Activated CD8-positive, alpha-beta memory T cell treated with anti-CD3 and anti-CD28 coated beads, Interleukin-2, amount 50 U/mL, for 1 hour (primary cell): Measurements from ENCODE around the gene ZSCAN5C.
"Not testable (repeated sequence)": the region's sequence is repeated elsewhere in the genome, so short reads cannot be mapped to it uniquely, and the experiment has no call there.

Experiments
- DNase-seq: peaks from one replicate; pipeline ENCODE4 v3.0.0-alpha.2; 2020; ENCODE audit errors: extremely low read depth

The ZSCAN5C gene, protein sequence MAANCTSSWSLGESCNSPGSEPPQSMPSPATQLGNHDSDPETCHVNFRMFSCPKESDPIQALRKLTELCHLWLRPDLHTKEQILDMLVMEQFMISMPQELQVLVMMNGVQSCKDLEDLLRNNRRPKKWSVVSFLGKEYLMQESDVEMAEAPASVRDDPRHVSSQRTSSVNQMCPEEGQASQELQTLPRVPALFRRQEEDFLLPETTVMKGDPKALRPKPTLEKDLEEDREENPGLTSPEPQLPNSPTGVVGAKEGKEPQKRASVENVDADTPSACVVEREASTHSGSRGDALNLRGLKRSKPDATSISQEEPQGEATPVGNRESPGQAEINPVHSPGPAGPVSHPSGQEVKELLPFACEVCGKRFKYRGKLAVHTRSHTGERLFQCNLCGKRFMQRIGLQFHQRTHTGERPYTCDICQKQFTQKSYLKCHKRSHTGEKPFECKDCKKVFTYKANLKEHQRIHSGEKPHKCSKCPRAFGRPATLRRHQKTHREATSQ

DNA sequence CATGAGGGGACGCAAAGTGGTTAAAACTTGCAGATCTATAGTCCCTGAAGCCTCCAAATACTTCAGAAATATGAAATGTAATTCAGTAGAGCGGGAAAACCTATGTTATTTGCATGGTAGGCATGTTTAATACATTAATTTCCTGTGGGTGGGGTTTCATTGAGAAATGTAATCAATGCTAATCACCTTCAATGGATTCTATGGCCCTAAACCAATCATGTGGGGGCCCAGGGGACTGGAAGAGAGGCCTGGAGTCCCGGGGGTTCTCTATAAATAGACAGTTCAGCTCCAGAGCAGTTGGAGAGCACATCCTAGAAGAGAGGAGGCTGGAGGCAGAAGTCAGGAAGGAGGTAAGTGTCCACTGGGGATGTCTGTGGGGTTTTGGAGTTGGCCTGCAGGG, at the start of gene ZSCAN5C:
TSS of gene ZSCAN5C (plus strand) at position 301 of the 400 bp plus-strand sequence. CDS start 3,641 bp downstream, outside the sequence.
- no peak for DNase-seq

DNA sequence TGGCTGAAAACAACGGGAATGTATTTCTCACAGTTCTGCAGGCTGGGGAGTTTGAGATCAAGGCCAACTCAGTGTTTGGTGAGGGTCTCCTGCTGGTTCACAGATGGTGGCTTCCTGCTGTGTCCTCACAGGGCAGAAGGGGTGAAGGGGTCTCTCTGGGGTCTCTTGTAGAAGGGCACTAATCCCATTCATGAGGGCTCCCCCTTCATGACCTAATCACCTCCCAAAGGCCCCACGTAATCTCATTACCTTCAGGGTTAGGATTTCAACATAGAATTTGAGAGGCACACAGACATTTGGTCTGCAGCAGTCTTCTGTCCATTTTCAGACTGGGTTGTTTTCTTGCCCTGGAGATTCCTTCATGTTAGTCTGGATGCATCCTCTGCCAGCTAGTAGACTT, 49.4 kb upstream of the ZSCAN5C start:
- no peak for DNase-seq

DNA sequence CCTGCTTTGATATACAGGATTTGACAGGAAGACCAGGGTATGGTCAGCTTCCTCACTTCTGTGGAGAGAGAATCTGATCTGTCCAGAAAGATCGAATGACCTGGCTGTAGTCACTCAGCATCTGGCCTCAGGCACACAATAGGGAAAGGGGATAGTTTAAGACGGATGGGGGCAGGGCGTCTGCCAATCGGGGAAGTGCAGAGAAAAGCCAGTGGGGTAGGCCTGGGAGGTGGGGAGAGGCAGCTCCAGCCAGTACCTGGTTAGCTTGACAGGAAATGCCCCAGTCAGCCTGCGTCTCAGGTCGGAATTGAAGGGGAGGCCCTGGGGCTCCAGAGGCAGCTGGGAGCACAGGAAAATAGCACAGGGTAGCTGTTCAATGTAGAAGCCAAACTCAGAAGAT, 48.6 kb upstream of the ZSCAN5C start:
- no peak for DNase-seq

DNA sequence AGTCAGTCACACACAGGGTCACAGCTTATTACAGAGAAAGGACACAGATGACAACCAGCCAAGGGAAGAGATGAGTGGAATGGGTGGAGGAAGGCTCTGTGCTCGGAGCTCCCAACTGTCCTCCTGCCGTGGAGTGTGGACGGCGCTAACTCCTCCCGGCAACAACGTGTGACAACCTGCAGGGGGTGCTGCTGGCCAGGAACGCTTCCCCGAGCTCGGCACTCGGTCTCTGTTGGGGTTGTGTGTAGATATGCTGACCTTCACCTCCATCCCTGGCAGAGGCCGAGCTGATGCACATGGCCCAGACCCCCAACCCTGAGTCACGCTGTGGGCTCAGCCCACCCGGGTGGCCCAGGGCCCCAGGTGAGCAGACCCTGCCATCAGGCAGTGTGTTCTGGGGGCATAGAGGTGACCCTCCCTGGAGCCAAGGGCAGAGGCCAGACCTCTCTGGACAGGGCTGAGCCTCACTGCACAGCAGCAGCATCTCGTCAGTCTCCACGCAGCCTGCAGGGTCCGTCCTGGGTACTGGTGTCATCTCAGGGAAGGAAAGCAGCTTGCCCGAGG, 46.9 kb upstream of the ZSCAN5C start:
- DNase-seq: no peak

DNA sequence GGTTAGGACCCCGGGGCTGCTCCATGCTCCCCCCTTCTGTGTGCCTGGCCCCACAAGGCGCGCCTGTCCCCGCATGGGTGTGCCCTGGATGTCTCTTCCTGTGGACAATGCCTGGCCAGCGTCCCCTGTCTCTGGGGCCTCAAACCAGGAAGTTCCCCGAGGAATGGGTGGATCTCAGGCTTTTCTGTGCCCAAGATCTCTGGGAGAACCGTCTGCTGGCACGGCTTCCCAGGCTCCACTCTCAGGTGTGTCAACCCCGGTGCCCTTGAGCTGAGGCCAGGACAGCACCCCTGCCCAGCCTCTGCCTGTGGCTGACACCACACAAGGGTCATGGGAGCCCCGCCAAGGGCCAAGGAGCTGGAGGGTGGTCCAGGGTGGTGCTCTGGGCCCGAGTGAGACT, 45.3 kb upstream of the ZSCAN5C start:
- DNase-seq: no peak

DNA sequence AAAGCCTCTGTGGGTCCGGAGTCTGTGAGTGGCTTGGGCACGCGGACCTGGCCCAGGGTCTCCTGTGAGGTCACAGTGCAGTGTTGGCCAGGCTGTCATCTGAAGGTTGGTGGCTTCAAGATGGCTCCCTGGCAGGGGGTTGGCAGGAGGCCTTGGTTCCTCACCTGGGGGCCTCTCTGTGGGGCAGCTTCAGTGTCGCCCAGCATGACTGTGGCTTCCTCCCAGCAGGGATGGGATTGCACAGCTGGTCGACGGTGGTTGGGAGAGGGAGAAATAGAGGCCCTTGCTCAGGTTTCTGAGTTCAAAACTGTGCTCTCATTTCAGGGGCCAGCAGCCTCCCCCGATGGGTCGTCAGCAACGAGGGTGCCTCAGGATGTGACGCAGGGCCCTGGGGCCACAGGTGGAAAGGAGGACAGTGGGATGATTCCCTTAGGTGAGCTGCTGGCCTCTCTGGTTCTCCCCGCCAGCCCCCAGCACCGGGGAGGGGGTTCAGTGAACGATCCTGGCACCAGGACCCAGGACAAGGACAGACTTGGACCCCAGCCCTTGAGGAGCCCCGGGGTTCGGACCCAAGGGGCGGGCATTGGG, 43.8 kb upstream of the ZSCAN5C start:
- no peak for DNase-seq

DNA sequence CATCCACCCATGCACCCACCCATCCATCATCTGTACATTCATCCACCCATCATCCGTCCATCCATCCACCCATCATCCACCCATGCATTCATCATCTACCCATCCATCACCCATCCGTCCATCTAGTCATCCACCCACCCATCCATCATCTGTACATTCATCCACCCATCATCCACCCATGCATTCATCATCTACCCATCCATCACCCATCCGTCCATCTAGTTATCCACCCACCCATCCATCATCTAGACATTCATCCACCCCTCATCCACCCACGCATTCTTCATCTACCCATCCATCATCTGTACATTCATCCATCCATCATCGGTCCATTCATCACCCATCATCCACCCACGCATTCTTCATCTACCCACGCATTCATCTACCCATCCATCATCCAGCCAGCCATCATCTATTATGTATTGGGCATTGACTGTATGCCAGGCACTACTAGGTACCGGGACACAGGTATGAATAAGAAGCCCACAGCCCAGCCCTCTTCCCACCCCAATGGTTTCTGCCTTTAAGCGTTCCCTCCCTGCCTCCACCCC, 43.0 kb upstream of the ZSCAN5C start:
- no peak for DNase-seq

DNA sequence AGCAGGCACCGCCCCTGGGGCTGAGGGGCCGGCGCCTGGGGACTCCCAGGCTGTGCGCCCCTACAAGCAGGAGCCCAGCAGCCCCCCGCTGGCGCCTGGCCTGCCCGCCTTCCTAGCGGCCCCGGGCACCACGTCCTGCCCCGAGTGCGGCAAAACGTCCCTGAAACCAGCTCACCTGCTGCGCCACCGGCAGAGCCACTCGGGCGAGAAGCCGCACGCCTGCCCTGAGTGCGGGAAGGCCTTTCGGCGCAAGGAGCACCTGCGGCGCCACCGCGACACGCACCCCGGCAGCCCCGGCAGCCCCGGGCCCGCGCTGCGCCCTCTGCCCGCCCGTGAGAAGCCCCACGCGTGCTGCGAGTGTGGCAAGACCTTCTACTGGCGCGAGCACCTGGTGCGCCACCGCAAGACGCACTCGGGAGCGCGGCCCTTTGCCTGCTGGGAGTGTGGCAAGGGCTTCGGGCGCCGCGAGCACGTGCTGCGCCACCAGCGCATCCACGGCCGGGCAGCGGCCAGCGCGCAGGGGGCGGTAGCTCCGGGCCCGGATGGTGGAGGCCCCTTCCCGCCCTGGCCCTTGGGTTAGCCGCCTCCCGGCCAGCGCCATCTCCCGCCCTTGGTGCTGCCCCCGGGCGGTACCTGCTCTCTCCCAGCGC, 42.3 kb upstream of the ZSCAN5C start:
- no peak for DNase-seq

DNA sequence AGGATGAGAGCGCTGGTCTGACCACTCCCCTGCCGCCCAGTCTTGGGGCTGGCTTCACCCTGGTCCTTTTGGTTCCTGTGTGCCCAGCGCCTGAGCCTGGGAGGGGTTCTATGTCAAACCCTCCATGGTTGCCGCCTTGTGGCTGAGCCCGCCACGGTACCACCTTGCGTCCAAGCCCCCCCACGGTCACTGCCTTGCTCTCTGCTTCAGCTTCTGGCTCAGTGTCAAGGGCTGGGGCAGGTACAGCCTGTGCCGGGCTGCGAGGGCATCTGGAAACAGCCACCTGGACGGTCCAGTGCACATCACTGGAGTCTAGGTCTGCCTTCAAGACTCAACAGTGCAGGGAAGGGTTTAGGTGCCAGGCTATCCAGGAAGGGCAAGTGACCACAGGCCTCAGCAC, 40.5 kb upstream of the ZSCAN5C start:
- DNase-seq: no peak

DNA sequence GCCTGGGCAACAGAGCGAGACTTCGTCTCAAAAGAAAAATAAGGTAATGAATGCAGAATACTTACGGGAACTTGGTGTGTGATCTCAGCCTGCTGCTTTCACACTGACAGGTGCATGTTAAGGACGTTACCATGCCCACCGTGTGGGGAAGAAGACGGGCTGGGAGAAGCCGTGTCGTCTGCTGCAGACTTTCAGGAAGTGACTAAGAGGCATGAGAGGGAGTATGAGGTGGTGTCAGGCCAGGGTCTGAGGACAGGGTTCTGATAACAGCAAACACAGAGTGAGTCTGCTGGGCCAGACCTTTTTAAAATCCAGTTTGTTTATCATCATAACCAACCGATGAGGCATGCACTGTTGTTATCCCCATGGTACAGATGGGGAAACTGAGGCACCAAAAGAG, 39.8 kb upstream of the ZSCAN5C start:
- DNase-seq: no peak

DNA sequence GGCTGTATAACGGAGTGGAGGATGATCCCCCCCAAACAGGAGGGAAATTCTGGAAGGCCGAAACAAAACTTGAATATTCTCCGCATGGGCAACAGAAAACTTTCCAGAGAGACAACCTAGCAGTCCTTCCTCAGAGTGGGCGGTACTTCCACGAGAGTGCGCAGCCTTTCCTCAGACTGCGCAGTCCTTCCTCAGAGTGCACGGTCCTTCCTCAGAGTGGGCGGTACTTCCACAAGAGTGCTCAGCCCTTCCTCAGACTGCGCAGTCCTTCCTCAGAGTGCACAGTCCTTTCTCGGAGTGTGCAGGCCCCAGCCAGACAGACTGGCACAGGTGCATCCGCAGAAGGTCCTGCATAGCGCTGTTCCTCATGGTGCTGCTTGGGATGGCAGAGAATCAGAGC, 39.0 kb upstream of the ZSCAN5C start:
- no peak for DNase-seq

DNA sequence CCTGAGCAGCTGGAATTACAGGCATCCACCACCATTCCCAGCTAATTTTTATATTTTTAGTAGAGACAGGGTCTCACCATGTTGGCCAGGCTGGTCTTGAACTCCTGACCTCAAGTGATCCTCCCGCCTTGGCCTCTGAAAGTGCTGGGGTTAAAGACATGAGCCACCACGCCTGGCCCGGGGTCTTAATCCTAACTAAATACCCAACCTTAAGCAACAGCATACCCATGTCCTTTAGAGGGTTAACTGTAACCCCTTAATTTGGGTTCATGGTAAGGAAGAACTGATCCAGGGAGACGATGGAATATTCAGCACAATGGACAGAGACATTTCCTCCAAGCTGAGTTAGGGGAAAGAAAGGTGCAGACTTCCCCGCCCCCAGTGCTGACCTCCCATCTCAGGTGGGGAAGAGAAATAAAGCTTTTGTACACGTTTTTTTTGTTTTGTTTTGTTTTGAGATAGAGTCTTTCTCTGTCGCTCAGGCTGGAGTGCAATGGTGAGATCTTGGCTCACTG, 35.0 kb upstream of the ZSCAN5C start:
- DNase-seq: no peak

DNA sequence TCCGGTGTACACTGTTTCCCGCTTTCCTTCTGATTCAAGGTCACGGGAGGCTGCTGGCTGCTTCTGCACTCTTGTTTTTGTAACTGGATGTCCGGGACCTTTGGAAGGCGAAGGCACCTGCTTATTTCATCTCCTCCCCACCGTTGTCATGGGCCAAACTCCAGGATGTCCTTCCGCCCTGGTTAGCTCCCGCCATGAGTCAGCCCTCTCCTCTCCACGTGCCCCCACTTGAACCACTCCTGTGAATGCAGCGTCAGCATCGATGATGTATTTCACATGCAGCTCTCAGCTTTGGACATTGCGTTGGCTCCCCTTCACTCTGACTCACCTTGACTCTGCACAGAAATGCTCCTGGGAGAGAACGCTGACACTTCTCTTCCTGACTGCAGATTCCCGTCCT, 31.8 kb upstream of the ZSCAN5C start:
- no peak for DNase-seq

DNA sequence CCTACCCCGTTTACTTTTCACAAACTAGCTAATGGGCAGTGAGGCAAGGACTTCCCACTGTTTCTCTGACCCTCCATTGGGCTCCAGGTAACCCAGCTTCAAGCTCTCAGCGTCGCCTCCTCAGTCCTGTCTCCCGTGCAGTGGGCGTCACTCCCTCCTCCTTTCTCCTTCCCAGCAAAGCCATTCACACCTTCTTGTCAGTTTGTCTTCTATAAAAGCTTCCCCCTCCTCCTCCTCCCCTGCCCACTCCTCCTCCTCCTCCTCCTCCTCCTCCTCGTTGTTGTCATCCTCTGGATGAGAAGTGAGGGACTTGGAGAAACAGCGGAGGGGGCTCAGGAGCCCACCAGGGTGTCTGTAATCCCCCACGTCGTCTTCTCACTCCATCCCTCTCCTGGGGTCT, 28.0 kb upstream of the ZSCAN5C start:
- no peak for DNase-seq

DNA sequence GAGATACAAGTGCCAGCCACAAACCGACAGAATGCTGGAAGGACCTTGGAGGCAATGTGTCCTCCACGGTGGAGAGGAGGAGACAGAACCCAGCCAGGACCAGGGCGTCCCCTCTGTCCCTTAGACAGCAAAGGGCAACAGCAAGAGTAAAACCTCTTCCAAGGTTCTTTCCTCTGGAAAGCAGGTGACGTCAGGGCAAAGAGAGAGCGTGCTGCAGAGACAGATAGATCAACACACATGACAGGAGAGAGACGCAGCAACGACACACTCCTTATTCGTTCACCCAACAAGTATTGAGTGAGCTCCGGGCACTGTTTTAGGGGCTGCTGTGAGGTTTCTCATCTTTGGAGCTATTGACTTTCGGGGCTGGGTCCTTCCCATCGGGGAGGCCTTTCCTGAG, 27.5 kb upstream of the ZSCAN5C start:
- no peak for DNase-seq

DNA sequence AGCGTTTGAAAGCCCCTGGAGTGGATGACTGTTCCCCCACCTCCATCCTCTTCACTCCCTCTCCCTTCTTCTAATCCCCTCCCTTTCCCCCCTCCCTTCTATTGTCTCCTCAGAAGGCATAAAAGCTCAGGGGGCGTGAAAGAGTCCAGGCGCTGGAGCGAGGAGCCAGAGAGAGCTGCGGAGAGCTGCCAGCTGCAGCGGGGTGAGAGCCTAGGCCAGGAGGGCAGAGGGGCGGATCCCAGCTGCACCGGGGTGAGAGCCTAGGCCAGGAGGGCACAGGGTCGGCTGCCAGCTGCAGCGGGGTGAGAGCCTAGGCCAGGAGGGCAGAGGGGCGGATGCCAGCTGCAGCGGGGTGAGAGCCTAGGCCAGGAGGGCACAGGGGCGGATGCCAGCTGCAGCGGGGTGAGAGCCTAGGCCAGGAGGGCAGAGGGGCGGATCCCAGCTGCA, 26.2 kb upstream of the ZSCAN5C start, which contains the start of gene GALP:
TSS of gene GALP (plus strand) at position 148 of the 447 bp plus-strand sequence. CDS start 1,101 bp downstream, outside the sequence.
- DNase-seq: not testable (repeated sequence)

DNA sequence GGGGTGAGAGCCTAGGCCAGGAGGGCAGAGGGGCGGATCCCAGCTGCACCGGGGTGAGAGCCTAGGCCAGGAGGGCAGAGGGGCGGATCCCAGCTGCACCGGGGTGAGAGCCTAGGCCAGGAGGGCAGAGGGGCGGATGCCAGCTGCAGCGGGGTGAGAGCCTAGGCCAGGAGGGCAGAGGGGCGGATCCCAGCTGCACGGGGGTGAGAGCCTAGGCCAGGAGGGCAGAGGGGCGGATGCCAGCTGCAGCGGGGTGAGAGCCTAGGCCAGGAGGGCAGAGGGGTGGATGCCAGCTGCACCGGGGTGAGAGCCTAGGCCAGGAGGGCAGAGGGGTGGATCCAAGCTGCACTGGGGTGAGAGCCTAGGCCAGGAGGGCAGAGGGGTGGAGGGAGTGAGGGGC, 25.8 kb upstream of the ZSCAN5C start:
- DNase-seq: not testable (repeated sequence)

DNA sequence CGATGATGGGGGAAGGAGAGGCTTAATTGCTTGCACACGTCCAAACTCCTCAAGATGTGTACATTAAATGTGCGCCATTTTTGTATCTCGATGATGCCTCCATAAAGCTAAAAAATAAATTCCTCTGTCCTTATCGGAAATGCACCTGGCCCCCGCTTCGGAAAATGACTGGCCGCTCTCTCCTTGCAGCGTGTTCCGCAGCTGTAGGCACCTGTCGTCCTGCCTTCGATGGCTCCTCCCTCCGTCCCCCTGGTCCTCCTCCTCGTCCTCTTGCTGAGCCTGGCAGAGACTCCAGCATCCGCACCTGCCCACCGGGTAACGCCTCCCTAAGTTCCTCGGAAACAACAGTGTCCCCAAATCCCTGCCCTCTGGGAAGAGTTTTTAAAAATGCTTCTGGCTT, 25.2 kb upstream of the ZSCAN5C start:
- no peak for DNase-seq

DNA sequence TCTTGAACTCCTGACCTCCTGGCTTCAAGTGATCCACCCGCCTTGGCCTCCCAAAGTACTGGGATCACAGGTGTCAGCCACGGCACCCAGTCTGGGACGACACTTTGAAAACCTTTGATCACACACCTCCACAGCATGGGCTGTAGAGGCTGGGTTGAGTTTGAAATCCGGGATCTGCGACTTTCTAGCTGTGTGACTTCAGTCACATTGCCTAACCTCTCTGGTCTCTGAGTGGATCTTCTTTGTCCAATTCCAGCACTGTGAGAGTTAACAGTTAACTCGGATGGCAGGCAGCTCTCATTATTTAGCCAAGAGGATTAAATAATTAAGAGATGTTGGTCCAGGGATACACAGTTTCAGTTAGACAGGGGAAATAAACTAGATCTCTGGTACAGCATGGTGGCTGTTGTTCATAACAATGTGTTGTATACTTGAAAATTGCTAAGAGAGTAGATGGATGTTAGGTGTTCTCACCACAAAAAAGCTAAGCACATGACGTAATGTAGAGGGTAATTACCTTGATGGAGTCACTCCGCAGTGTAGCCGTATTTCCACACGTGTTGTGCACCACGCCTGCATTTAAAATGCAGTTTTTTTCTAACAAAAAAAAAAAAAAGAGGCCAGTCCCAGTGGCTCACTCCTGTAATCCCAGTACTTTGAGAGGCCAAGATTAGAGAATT, 24.4 kb upstream of the ZSCAN5C start:
- no peak for DNase-seq

DNA sequence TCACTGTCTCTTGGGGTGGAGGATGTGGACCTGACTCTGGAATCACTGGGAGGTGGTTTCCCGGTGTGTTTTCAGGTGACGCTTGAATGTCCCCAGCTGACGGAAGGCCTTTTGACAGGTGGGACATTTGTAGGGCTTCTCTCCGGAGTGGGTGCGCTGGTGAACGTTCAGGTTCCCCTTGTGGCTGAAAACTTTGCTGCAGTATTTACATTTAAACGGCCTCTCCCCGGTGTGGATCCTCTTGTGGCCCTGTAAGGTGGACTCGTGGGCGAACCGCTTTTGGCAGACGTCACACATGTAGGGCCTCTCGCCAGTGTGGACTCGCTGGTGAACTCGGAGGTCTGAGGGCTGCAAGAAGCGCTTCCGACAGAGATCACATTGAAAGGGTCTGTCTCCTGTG, 12.3 kb upstream of the ZSCAN5C start:
- no peak for DNase-seq

DNA sequence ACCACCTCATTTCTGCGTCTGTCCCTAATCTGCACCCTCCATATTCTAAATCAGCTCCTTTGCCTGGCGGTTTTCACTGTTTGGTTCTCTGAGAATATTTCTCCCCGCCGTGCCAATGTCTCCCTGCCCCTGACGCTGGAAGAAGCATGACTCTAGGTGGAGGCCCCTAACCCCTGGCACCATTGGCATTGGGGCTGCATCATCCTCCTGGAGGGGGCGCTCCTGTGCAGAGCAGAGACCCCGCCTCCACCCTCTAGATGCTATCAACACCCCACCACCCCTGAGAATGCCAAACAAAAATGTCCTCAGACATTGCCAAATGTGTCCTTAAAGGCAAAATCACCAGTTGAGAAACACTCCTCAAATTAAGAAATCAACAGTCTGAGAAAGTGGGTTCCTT, 11.0 kb upstream of the ZSCAN5C start:
- DNase-seq: no peak
